ENCODE results near the gene VCP.

The VCP gene

DNA sequence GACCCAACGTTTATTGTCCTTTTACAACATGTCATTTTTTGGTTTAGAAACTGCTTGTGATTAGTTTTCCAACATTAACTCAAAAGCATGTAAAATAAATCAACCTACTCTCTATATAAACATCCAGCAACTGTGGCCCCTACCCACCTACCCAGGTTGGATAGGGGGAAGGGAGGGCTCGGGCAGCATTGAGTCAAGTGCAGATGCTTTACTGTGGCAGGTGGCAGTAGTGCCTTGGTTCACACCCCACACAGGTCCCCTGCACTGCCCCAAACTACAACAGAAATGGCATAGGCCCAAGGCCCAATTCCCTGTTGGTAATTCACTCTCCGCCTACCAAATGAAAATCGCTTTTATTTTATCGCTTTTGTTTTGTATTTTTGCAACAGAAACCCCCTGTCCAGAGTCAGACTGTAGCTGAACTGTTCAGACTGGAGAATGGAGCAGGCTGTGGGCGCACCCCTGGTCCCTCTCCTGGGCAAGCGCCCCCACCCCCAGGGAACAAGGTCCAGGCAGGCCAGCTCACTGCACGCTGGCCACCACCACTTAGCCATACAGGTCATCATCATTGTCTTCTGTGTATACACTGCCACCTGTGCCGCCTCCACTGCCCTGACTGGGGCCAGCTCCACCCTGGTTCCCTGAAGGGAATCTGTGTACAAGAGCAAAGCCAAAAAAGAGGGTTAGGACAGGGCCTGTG is 15.7 kb downstream of the VCP start:
- DNase-seq (ENCODE audit: low spot score), result no peak
- ChIA-PET POLR2A (ENCODE audit: low non-redundant PET) (no interaction called here), CTCF (interaction anchor here (0.6 kb wide), 1 partner anchor 39 kb away, joined by 5 read pairs; the partner anchor contains the start of gene PIGO)
- H3K27ac ChIP-seq, result peak overlapping the region; percentile 7; the same call in 1 of the 2 replicates
- TF ChIP-seq, protein P1, sequence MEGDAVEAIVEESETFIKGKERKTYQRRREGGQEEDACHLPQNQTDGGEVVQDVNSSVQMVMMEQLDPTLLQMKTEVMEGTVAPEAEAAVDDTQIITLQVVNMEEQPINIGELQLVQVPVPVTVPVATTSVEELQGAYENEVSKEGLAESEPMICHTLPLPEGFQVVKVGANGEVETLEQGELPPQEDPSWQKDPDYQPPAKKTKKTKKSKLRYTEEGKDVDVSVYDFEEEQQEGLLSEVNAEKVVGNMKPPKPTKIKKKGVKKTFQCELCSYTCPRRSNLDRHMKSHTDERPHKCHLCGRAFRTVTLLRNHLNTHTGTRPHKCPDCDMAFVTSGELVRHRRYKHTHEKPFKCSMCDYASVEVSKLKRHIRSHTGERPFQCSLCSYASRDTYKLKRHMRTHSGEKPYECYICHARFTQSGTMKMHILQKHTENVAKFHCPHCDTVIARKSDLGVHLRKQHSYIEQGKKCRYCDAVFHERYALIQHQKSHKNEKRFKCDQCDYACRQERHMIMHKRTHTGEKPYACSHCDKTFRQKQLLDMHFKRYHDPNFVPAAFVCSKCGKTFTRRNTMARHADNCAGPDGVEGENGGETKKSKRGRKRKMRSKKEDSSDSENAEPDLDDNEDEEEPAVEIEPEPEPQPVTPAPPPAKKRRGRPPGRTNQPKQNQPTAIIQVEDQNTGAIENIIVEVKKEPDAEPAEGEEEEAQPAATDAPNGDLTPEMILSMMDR (conservative IDR thresholded peaks at IDR 0.05; ENCODE audit: low read depth), result no peak

DNA sequence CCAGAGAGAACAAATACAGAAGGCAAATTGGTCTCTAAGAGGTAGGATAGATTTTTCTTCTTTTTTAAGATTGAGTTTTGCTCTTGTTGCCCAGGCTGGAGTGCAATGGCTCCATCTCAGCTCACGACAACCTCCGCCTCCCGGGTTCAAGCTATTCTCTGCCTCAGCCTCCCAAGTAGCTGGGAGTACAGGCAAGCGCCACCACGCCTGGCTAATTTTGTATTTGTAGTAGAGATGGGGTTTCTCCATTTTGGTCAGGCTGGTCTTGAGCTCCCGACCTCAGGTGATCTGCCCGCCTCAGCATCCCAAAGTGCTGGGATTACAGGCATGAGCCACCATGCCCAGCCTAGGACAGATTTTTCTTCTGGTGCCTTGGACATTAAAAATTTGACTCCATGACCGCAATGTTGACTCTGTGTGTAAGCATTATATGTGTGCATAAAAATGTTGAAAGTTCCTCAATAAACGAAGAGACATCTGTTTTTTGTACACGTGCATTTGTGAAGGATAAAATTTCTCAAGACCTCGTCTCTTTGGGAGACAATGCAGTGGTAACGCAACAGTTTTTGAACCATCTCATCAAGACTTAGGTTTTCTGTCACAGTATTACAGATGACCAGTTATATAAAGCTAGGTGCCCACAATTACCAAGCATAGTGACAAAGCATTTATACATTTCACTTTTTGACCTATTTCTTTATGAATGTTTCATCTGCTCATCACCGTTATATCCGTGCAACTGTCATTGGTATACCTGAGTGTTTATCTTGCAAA is 17.4 kb downstream of the VCP start:
- CTCF ChIA-PET, result no interaction called here
- POLR2A ChIA-PET (ENCODE audit: low non-redundant PET), result no interaction called here
- TF ChIP-seq, protein P1 (conservative IDR thresholded peaks at IDR 0.05; ENCODE audit: low read depth), result no peak
- peak overlapping the region; percentile 32; the same call in 1 of the 2 replicates for H3K27ac ChIP-seq
- DNase-seq (ENCODE audit: low spot score), result no peak

DNA sequence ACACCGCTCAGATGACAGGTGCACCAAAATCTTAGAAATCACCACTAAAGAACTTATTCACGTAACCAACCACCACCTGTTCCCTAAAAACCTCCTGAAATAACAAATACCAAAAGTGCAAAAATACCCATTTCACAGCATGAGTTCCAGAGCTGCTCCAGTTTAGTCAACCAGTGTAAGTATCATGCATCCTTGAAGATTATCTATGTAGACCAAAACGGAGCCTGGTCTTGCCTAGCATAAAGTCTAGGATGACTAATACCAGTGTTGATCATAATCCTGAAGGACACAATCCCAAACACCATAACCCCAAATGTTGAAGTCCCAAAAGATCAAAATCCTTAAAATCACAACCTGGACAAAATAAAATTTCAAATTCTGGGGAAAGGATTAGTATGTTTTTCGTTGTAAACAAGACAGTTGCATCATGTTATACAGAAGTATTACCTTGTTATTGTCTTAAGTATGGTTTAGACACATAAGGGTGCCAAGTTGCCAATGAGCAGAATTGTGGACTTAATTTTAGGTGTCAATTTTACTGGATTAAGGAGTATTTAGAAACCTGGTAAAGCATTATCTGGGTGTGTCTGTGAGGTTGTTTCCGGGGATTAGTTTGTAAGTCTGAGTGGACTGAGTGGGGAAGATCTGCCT is 18.1 kb downstream of the VCP start:
- H3K27ac ChIP-seq, result no peak overlapping the region
- TF ChIP-seq, protein P1 (conservative IDR thresholded peaks at IDR 0.05; ENCODE audit: low read depth), result no peak
- ChIA-PET CTCF (no interaction called here), POLR2A (ENCODE audit: low non-redundant PET) (no interaction called here)
- no peak for DNase-seq (ENCODE audit: low spot score)

DNA sequence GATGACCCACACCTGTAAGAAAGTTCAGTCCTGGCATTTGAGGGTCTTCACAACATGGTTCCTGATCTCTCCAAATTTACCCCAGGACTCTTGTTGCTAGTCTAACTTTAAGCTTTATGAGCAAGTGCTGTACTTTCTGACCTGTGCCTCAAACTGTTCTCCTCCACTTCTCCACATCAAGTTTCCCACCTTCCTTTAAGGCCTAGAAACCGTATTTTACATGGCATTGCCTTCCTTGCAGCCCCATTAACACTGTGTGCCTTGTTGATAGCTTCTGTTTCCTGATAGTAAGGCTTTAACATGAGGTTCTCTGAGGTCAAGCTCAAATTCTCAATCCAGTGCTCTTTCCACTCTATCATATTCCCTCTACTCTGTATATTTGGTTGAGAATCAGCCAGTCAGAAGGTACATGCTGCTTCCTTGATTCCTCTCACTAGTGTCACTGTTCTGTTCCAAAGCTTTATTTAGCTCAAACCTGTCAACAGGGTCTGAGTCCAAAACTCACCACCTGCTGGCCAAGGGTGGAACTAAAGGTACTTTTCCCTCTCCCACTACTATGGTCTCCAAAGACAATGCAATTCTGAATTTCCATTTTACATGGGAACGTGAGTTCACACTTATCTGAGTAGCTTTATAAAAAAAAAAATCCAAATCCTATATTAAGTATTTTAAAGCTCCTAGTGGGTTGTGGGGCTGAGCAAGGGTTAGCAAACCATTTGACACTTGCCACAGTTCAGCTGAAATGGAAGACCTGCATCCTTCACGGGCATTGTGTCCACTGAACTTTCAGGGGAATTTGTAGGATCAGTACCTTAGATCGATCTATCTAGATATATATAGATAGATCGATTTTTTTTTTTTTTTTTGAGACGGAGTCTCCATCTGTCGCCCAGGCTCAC is 21.1 kb downstream of the VCP start:
- DNase-seq (ENCODE audit: low spot score), result peak; percentile 58
- ChIA-PET POLR2A (ENCODE audit: low non-redundant PET) (interaction anchor here (0.5 to 0.7 kb wide), 3 partner anchors 22 to 609 kb away, joined by 3 to 5 read pairs (median 5); no protein-coding TSS in a partner anchor), CTCF (interaction anchor here (0.6 to 2.9 kb wide), 27 partner anchors 9 to 672 kb away, joined by 3 to 21 read pairs (median 5); partner anchors contain the start of gene FANCG)
- TF ChIP-seq, protein P1 (conservative IDR thresholded peaks at IDR 0.05; ENCODE audit: low read depth), result peak; percentile 74
- H3K27ac ChIP-seq, result no peak overlapping the region

DNA sequence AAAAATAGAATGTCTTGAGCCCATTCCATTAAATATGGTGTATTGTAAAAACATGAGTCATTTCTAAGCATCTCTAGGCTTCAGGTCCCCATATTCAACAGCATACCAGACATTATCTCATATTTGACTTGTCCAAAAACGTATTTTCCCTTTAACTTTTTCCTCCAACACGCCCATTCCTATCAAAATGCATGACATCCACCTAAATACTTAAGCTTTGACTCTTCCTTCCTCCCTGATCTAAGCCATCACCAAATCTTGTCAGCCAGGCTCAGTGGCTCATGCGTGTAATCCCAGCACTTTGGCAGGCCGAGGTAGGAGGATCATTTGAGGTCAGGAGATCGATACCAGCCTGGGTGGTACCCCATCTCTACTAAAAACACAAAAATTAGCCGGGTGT is 23.9 kb downstream of the VCP start:
- TF ChIP-seq, protein P1 (conservative IDR thresholded peaks at IDR 0.05; ENCODE audit: low read depth), result no peak
- no peak overlapping the region for H3K27ac ChIP-seq
- ChIA-PET POLR2A (ENCODE audit: low non-redundant PET) (no interaction called here), CTCF (no interaction called here)
- no peak for DNase-seq (ENCODE audit: low spot score)
